Activated T-cell treated with anti-CD3 and anti-CD28 coated beads, Interleukin-2, amount 50 U/mL, for 4 hours (primary cell): ENCODE data around the gene FOXN3. TPM values are rescaled to one million over a fixed set of nuclear protein-coding genes. Genes with fewer than 3 reads are reported as not detected.

ENCODE experiments used
- ATAC-seq, 2 donors: fragments of 200-7000 bp; cut with Tn5 transposase; one replicate each; pipeline ENCODE4 v1.10.0; 2021
- DNase-seq: peaks from one replicate; pipeline ENCODE4 v3.0.0-alpha.2; 2020
- H3K27me3 Mint-ChIP-seq: one replicate; pipeline ENCODE4 v1.8.0; 2021; ENCODE audit warnings: low read depth, mixed read lengths
- H3K36me3 Mint-ChIP-seq: one replicate; pipeline ENCODE4 v1.8.0; 2022; ENCODE audit warnings: mixed read lengths; ENCODE audit not compliant: insufficient read depth
- H3K4me1 Mint-ChIP-seq: one replicate; pipeline ENCODE4 v1.8.0; 2021; ENCODE audit warnings: low read depth, mixed read lengths
- H3K4me3 Mint-ChIP-seq: one replicate; pipeline ENCODE4 v1.8.0; 2021; ENCODE audit warnings: mild to moderate bottlenecking, moderate library complexity, mixed read lengths
- H3K9me3 Mint-ChIP-seq: one replicate; pipeline ENCODE4 v1.8.0; 2021; ENCODE audit warnings: mixed read lengths
- total RNA-seq, 3 donors: library from RNA; stranded (reverse); gene quantifications; one replicate each; pipeline ENCODE4 v1.2.1, GENCODE V29; 2021

FOXN3 gene
- total RNA-seq, 3 donors from 2014 or later, result 67.0 to 83.1 (median 69.5) TPM

DNA sequence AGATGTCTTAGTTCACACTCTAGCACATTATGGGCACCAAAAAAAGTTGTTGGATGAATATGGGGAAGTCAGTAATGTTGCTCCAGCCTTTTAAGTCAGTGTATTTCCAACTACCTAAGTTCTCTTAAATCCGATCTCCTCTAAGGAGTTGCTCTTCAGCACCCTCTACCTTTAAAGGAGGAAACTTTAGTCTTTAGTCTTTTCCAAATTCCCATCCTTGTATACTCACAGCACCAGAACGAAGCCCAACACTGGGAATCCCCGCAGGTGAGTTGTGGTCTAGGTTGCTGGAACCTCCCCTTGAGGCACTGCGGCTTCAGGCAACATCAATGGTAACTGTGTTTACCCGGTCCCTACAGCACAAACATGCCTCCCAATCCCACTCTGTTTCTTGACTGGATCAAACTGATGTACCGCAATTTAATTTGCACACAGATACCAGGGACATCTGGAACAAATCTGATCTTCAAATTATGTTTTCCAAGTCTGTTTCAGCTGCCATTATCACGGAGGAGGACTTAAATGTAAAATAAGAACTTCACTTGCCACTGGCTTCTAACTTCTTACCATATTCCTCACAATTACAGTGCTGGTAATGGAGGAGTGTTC is 179.0 kb downstream of the FOXN3 start:
- Mint-ChIP-seq H3K27me3 (no peaks in the 10 kb centered on the region), H3K9me3 (peaks cover 4% of the 10 kb centered on the region), H3K4me1 (peaks cover 50% of the 10 kb centered on the region), H3K36me3 (peaks cover 16% of the 10 kb centered on the region), H3K4me3 (no peak overlapping the region)
- ATAC-seq, result no peak
- no peak for DNase-seq

GRCh38 chr14:89236851-89237250 is 180.2 kb downstream of the FOXN3 start:
- Mint-ChIP-seq H3K36me3 (peaks cover 16% of the 10 kb centered on the region), H3K4me1 (peaks cover 44% of the 10 kb centered on the region)
- no peak for ATAC-seq

GRCh38 chr14:89233184-89233583 is 183.8 kb downstream of the FOXN3 start:
- DNase-seq (no peak), ATAC-seq (peak in 1 of 2 donors; percentile 27)
- no peaks in the 10 kb centered on the region for H3K27me3 Mint-ChIP-seq
- H3K4me3 Mint-ChIP-seq, result no peak overlapping the region
- peaks cover 4% of the 10 kb centered on the region for H3K9me3 Mint-ChIP-seq
- H3K4me1 Mint-ChIP-seq, result peaks cover 34% of the 10 kb centered on the region
- H3K36me3 Mint-ChIP-seq, result peaks cover 13% of the 10 kb centered on the region

More at GRCh38 chr14:89236851-89237250, 180.2 kb downstream of the FOXN3 start:
- no peaks in the 10 kb centered on the region for H3K27me3 Mint-ChIP-seq
- H3K4me3 Mint-ChIP-seq, result no peak overlapping the region
- no peak for DNase-seq
- H3K9me3 Mint-ChIP-seq, result peaks cover 4% of the 10 kb centered on the region

DNA sequence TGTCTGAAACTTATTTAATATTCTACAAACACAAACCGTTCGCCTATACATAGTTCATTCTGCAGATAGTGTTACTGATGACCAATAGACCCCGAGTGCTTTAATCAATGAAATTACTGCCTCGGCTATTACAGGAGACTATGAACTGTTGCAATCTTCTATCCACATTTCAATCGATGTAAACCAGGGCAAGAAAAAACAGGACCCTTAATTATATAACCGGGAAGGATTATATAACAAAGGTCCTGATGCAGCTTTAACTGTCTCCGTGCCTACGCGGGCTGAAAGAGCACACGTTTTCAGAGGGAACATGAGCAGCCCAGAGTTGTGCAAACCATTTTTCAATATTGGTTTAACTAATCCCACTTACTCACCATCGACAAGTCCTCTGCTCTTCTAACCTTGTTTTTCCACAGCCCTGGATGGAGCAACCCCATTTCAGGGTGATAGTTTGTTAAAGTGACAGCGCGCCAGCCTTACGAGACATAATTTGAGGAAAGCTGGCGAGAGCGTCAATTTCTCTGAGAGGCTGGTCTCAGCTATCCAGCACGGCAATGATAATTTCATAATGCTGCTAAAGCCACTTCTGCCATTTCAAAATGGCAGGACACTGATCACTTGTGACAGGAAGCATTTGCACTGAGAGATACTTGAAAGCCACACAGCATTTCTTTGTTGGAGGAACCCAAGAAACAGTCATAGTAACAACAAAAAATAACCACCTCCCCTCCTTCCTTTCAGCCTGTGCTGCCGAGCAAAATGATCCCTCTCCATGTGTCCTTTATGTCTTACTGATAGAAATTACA is 184.6 kb downstream of the FOXN3 start:
- ATAC-seq (no peak), DNase-seq (no peak)
- Mint-ChIP-seq H3K4me1 (peaks cover 34% of the 10 kb centered on the region), H3K9me3 (peaks cover 4% of the 10 kb centered on the region), H3K27me3 (no peaks in the 10 kb centered on the region), H3K4me3 (no peak overlapping the region), H3K36me3 (peaks cover 10% of the 10 kb centered on the region)

GRCh38 chr14:89231426-89232113 is 185.5 kb downstream of the FOXN3 start:
- no peak for ATAC-seq
- no peaks in the 10 kb centered on the region for H3K9me3 Mint-ChIP-seq
- no peak for DNase-seq
- H3K4me1 Mint-ChIP-seq, result peaks cover 40% of the 10 kb centered on the region
- H3K4me3 Mint-ChIP-seq, result no peak overlapping the region
- H3K27me3 Mint-ChIP-seq, result no peaks in the 10 kb centered on the region
- H3K36me3 Mint-ChIP-seq, result peaks cover 10% of the 10 kb centered on the region

DNA sequence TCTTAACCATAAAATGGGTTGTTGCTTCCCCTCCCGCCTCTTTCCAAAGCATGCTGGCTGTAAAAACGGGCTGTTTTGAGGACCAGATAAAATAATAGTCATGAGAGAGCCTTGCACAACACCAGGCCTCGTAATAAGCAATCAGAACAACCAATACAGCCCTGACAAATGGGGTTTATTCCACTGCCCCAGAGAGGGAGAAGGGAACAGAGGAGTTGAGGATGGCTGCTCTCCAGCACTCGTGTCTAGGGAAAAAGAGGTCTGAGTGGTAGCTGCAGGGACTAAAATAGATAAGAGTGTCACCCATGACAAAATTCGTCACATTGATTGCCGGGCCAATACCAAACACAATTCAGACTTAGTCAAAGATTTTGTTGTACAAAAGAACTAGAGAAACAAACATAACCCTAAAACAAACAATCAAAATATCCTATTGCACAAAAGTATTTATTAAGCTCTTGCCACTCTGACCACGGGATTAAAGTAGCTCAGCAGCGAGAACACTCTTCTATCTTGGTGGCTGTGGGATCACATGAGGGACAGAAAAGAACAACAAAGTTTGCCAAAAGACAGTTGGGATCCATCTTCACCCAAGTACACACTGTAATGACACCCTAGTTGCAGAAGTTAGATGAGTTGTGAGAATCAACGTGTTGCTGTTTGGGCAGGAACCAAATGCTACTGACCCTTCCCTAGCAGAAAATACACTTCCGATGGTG is 188.0 kb downstream of the FOXN3 start:
- DNase-seq (no peak), ATAC-seq (no peak)
- Mint-ChIP-seq H3K27me3 (no peaks in the 10 kb centered on the region), H3K9me3 (no peaks in the 10 kb centered on the region), H3K4me3 (no peak overlapping the region), H3K36me3 (peaks cover 6% of the 10 kb centered on the region), H3K4me1 (peaks cover 46% of the 10 kb centered on the region)

DNA sequence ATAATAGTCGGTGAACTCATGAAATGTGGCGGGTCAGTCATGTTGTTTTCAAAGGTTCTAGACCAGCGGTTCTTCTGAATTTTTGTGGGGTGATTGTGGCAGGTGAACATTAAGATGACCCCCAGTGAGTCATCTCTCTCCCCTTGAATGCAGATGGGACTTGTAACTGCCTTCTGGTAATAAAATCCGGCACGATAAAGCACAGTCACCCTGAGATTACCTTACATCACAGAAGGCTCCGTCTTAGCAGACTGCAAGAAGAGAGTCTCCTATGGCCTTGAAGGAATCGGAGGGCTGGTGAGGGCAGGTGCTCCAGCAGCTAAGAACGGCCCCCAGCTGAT is 189.6 kb downstream of the FOXN3 start:
- Mint-ChIP-seq H3K9me3 (no peaks in the 10 kb centered on the region), H3K36me3 (peaks cover 6% of the 10 kb centered on the region), H3K27me3 (no peaks in the 10 kb centered on the region), H3K4me3 (no peak overlapping the region), H3K4me1 (peaks cover 38% of the 10 kb centered on the region)
- ATAC-seq (no peak), DNase-seq (no peak)

DNA sequence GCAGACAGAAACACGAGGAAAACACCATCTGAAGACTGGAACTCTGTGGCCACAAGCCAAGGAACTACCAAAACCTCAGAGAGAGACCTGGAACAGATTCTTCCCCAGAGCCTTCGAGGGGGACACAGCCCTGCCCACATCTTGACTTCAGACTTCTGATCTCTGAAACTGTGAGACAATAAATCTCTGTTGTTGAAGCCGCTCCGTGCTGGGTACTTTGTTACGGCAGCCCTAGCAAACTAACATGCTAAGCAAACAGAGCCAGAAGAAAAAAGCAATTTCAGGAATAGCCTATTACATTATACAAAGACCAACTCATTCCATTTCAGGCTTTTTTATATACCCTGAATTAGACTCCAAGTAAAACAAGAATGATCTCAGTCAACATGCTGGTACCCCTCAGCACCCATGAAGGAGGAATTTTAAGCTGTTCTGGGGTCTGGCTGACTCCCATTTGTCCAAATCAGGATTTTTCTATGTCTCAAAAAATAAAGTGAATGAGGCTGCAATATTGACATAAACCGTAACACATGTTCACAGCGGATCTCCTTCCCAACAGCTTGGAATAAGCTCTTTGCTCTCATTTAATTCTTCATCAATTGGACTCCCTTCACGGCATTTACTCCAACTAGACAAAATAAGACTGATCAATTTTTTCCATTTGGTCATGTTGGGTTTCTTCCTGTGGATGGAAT is 190.1 kb downstream of the FOXN3 start:
- no peak for DNase-seq
- Mint-ChIP-seq H3K9me3 (no peaks in the 10 kb centered on the region), H3K4me3 (no peak overlapping the region), H3K36me3 (peaks cover 6% of the 10 kb centered on the region), H3K4me1 (peaks cover 43% of the 10 kb centered on the region), H3K27me3 (no peaks in the 10 kb centered on the region)
- ATAC-seq, result no peak

DNA sequence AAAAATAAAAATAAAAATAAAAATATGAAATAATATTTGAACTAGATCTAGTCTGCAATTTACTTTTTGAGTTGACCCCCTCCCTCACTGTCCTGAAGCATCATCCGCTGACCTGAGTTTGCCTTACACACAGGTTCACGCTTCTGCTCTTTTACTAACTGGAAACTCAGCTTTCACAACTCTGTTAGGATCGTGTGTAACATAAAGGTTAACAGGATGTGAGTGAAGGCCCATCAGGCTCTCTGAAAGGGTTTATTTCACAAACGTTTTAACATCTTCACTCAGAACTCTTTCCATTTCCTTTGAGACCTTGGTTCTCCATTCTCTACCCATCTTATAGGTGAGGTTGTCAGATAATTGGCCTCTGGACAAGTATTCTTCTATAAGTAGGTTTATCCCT is 191.4 kb downstream of the FOXN3 start:
- DNase-seq (no peak), ATAC-seq (no peak)
- Mint-ChIP-seq H3K36me3 (peaks cover 6% of the 10 kb centered on the region), H3K27me3 (no peaks in the 10 kb centered on the region), H3K9me3 (no peaks in the 10 kb centered on the region), H3K4me1 (peaks cover 56% of the 10 kb centered on the region), H3K4me3 (no peak overlapping the region)

GRCh38 chr14:89221109-89221810 is 195.8 kb downstream of the FOXN3 start:
- H3K27me3 Mint-ChIP-seq, result no peaks in the 10 kb centered on the region
- peaks cover 16% of the 10 kb centered on the region for H3K36me3 Mint-ChIP-seq
- H3K9me3 Mint-ChIP-seq, result no peaks in the 10 kb centered on the region
- ATAC-seq, result peak; percentile 60 to 62
- H3K4me3 Mint-ChIP-seq, result no peak overlapping the region
- no peak for DNase-seq
- peaks cover 48% of the 10 kb centered on the region for H3K4me1 Mint-ChIP-seq

DNA sequence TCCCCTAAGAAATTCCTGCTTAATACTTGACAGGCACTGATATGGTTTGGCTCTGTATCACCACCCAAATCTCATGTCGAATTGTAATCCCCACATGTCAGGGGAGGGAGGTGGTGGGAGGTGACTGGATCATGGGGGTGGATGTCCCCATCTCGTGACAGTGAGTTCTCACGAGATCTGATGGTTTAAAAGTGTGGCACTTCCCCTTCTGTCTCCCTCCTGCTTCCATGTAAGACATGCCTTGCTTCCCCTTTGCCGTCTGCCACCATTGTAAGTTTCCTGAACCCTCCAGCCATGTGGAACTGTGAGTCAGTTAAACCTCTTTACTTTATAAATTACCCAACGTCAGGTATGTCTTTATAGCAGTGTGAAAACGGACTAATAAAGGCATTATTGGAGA is 198.0 kb downstream of the FOXN3 start:
- Mint-ChIP-seq H3K36me3 (peaks cover 24% of the 10 kb centered on the region), H3K4me1 (peaks cover 41% of the 10 kb centered on the region), H3K4me3 (no peak overlapping the region), H3K9me3 (no peaks in the 10 kb centered on the region), H3K27me3 (no peaks in the 10 kb centered on the region)
- DNase-seq (no peak), ATAC-seq (no peak)

GRCh38 chr14:89217891-89218290 is 199.1 kb downstream of the FOXN3 start:
- H3K27me3 Mint-ChIP-seq, result no peaks in the 10 kb centered on the region
- peaks cover 24% of the 10 kb centered on the region for H3K36me3 Mint-ChIP-seq
- H3K4me3 Mint-ChIP-seq, result no peak overlapping the region

GRCh38 chr14:89215531-89215930 is 201.5 kb downstream of the FOXN3 start:
- ATAC-seq, result no peak
- Mint-ChIP-seq H3K36me3 (peaks cover 24% of the 10 kb centered on the region), H3K27me3 (no peaks in the 10 kb centered on the region), H3K4me3 (no peak overlapping the region), H3K9me3 (no peaks in the 10 kb centered on the region), H3K4me1 (peaks cover 23% of the 10 kb centered on the region)
- no peak for DNase-seq

More at GRCh38 chr14:89217891-89218290, 199.1 kb downstream of the FOXN3 start:
- no peak for DNase-seq
- Mint-ChIP-seq H3K9me3 (no peaks in the 10 kb centered on the region), H3K4me1 (peaks cover 37% of the 10 kb centered on the region)
- no peak for ATAC-seq
